Measurements from ENCODE around the gene ACP5.

DNA sequence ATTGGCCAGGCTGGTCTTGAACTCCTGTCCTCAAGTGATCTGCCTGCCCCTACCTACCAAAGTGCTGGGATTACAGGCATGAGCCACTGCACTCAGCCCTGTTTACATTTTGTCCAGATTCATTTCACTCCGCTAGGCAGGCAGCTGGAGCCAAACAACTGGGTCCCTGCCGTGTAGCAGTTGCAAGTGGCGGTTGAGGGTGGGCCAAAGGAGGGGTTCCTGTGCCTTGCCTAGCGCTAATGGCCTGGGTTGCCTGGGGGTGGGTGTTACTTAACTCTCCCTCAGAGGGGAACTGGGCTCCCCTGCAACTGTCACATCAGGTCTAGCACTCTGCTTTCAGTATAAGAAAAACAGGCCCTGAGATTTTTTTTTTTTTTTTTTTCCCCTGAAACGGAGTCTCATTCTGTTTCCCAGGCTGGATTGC, 7.4 kb downstream of the ACP5 start:
- TF ChIP-seq POLR2AphosphoS5 (IDR thresholded peaks at IDR 0.05), result no peak
- no peak for TF ChIP-seq CTCF (IDR thresholded peaks at IDR 0.05)
